Fibroblast of the aortic adventitia (primary cell): ENCODE measurements around the gene CD48. TPM values are rescaled to one million over a fixed set of nuclear protein-coding genes. Genes with fewer than 3 reads are reported as not detected.
"Not testable (repeated sequence)": the region's sequence is repeated elsewhere in the genome, so short reads cannot be mapped to it uniquely, and the experiment has no call there.

Experiments used
- DNase-seq: peaks from one replicate; pipeline ENCODE4 v3.0.0-alpha.2; 2010; ENCODE audit warnings: low read depth
- H3K4me3 ChIP-seq: 2 replicates; pipeline ENCODE4 v1.5.1; 2011; ENCODE audit warnings: low read depth, mild to moderate bottlenecking, control low read depth, low read length, moderate library complexity
- total RNA-seq: library from RNA; depleted of rRNA; stranded (reverse); fragments of >200 nt; gene quantifications from 2 replicates; pipeline ENCODE4 v1.2.3, GENCODE V29; 2012; ENCODE audit warnings: low replicate concordance
- TF ChIP-seq, protein P1 (sequence below): IDR thresholded peaks from 2 replicates; pipeline ENCODE4 v1.5.1; 2011; ENCODE audit warnings: mild to moderate bottlenecking, low read length, control low read depth, inconsistent platforms; ENCODE audit not compliant: insufficient read depth

The CD48 gene
- total RNA-seq, 1 donor = not detected

DNA sequence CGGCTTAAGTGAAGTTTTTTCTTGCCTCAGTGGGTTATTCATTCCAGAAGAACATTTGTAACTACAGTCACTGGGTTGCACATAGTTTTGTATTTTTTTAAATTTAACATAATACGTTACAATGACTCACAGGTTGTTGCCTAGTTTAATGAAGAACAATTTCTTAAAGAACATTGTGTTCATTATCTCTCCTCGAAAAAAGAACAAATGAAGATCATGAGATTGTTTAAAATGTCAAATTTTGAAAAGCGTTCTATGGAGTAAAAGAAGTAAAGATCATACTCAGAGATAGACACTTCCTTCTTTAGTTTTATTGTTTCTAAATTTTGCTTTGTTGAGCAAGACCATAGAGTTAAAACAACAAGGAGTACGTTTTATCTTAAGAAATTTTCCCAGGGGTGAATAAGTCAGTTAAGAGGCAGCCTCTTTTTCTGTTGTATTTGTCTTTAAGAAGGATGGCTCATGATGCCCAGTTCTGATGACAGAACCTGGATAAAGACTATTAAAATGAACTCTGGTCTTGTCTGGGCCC, 54.3 kb downstream of the CD48 start:
- TF ChIP-seq, protein P1, sequence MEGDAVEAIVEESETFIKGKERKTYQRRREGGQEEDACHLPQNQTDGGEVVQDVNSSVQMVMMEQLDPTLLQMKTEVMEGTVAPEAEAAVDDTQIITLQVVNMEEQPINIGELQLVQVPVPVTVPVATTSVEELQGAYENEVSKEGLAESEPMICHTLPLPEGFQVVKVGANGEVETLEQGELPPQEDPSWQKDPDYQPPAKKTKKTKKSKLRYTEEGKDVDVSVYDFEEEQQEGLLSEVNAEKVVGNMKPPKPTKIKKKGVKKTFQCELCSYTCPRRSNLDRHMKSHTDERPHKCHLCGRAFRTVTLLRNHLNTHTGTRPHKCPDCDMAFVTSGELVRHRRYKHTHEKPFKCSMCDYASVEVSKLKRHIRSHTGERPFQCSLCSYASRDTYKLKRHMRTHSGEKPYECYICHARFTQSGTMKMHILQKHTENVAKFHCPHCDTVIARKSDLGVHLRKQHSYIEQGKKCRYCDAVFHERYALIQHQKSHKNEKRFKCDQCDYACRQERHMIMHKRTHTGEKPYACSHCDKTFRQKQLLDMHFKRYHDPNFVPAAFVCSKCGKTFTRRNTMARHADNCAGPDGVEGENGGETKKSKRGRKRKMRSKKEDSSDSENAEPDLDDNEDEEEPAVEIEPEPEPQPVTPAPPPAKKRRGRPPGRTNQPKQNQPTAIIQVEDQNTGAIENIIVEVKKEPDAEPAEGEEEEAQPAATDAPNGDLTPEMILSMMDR = no peak
- no peak for DNase-seq
- no peak overlapping the region for H3K4me3 ChIP-seq

DNA sequence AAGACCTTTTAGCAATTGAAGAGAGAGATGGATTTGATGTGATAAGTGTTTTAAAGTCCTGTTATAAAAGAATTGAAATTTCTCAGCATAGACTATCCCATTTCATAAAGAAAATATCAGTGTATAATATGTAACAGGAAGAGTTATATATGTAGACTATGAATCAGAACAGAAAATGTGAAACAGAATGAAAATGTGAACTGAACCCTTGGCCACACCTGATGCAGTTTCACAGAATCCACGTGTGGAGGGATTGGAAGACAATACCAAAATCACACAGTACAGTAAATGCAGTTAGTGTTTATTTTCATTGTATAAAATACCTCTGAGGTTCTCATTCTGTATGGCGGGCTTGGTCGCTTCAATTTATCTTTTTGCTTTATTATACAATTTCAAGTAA, 54.9 kb downstream of the CD48 start:
- TF ChIP-seq, protein P1 = no peak
- H3K4me3 ChIP-seq = no peak overlapping the region
- no peak for DNase-seq

DNA sequence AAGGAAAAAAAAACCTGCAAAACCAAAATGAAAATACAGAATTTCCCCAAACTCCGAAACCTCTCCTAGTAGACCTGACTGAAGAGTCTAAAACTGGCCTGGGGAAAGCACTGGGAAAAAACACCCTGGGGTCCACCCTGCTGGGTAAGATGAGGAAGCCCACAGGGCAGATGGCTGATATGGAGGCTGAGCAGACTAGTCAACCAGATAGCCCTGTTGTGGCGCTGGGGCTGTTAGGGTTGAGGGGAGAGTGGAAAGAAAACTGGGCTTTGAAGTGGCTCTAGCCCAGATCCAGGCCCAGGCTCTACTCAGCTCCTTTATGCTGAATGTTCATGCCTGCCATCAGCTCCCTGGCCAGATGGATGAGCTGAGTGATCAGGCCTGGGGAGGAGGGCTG, 58.0 kb downstream of the CD48 start:
- no peak for DNase-seq
- TF ChIP-seq, protein P1 = no peak
- H3K4me3 ChIP-seq = no peak overlapping the region

DNA sequence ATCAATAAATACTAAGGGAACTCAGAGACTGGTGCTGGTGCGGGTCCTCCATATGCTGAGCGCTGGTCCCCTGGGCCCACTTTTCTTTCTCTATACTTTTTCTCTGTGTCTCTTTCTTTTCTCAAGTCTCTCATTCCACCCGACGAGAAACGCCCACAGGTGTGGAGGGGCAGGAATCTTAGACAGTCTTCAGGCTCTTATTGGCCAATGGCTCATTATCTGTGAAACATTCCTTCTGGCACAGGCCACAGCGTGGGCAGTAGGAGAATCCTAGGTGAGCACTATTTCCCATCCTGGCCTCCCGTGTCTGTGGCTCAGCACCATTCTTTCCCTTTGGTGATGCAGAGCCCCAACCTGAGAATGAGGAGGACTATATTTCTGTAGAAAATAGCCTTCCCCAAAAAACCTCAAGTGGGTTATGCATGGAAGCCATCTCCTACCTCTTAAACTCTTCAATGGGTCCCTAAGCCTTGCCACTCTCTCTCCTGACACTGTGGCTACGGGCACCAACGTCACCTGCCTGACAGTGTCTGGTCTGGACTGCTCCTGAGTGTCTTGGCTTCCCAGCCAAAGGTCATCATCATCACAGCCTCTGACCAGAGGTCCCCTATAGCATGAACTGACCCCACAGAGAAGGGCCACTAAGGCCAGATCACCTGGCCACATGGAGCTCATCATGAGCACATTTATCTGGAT, 58.5 kb downstream of the CD48 start:
- TF ChIP-seq, protein P1 = no peak
- no peak for DNase-seq

DNA sequence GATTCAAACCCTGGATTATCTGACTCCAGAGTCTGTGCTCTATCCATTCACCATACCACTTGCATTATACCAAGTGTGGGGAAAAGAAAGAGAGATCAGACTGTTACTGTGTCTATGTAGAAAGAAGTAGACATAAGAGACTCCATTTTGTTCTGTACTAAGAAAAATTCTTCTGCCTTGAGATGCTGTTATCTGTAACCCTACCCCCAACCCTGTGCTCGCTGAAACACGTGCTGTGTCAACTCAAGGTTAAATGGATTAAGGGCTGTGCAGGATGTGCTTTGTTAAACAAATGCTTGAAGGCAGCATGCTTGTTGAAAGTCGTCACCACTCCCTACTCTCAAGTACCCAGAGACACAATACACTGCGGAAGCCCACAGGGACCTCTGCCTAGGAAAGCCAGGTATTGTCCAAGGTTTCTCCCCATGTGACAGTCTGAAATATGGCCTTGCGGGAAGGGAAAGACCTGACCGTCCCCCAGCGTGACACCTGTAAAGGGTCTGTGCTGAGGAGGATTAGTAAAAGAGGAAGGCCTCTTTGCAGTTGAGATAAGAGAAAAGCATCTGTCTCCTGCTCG, 59.5 kb downstream of the CD48 start:
- not testable (repeated sequence) for H3K4me3 ChIP-seq, DNase-seq

More for the DNA sequence above, 58.5 kb downstream of the CD48 start:
- H3K4me3 ChIP-seq = no peak overlapping the region

DNA sequence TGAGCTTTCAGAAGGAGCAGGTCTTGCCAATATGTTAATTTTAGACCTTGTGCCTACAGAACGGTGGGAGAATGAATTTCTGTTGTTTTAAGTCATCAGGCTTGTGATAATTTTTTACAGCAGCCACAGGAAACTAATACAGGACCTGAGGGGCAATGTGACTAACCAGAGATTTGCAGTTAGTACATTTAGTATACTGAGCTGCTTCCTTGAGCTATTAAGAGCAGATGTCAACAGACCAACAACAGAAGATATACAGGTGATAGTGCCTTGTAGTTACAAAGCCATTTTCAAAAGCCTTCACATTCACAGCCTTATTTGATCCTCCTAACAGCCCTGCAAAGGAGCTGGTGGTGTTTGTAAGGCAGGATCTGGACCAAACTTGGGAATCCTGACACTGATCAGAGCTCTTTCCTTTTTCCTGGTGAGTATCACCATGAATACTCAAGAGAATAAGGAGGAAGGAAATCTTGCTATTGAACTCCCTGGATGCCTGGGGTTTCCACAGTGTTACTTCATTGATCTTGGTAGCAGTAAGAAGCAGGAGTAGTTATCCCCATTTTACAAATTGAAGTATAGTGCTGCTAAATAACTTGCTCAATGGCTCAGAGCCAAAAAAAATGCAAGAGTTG, 60.1 kb downstream of the CD48 start:
- no peak for DNase-seq
- H3K4me3 ChIP-seq = no peak overlapping the region
- TF ChIP-seq, protein P1 = no peak

DNA sequence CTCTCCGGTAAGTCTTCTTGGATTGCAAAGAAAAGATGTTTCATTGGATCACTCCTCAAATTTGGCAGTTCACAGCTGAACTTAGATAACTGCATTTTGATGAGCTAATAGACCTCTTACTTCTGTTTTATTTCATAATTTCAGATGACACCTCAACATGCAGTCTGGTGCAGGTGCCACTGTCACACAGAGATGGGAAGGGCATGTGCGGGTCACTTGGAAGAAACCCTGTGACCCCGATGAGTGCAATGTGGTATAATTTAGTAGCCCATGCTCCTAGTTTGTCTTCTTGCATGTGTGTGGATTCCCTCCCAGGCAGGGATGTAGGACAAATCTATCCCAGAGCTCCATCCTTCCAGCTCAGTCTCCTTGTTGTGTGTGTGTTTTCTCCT, 64.3 kb downstream of the CD48 start:
- DNase-seq = no peak
- TF ChIP-seq, protein P1 = no peak

More for the DNA sequence above, 64.3 kb downstream of the CD48 start:
- H3K4me3 ChIP-seq = no peak overlapping the region
